Nephron (organoid): ENCODE measurements around the gene CFAP100.

Source experiments
- H3K27ac Mint-ChIP-seq, 3 experiments: 2 replicates each; pipeline ENCODE4 v1.8.0; 2020; ENCODE audit warnings: mixed read lengths in 3 of 3, mild to moderate bottlenecking in 2 of 3, moderate library complexity in 1 of 3
- H3K27me3 Mint-ChIP-seq: 2 replicates; pipeline ENCODE4 v1.8.0; 2021; ENCODE audit warnings: low read depth, mild to moderate bottlenecking, moderate library complexity, mixed read lengths
- H3K36me3 Mint-ChIP-seq: 2 replicates; pipeline ENCODE4 v1.8.0; 2020; ENCODE audit warnings: low read depth, mixed read lengths
- H3K4me1 Mint-ChIP-seq: 2 replicates; pipeline ENCODE4 v1.8.0; 2020; ENCODE audit warnings: mixed read lengths
- H3K4me3 Mint-ChIP-seq, 3 experiments: 2 replicates each; pipeline ENCODE4 v1.8.0; 2020; ENCODE audit warnings: mild to moderate bottlenecking in 3 of 3, mixed read lengths in 3 of 3, moderate library complexity in 2 of 3
- H3K9me3 Mint-ChIP-seq: 2 replicates; pipeline ENCODE4 v1.8.0; 2020; ENCODE audit warnings: mixed read lengths
- CTCF ChIP-seq, 3 experiments: fragments of 200-600 bp; sonication (generic); IDR thresholded peaks; one replicate each; pipeline ENCODE4 v1.5.0; 2021; ENCODE audit warnings: antibody characterized with exemption in 3 of 3; ENCODE audit not compliant: unreplicated experiment in 3 of 3

The CFAP100 gene

GRCh38 chr3:126454025-126454424, 59.3 kb downstream of the CFAP100 start:
- no peak overlapping the region for H3K4me3 Mint-ChIP-seq
- no peaks in the 10 kb centered on the region for H3K9me3 Mint-ChIP-seq
- no peak overlapping the region for H3K27ac Mint-ChIP-seq
- H3K4me1 Mint-ChIP-seq, result no peaks in the 10 kb centered on the region
- peaks cover 56% of the 10 kb centered on the region for H3K36me3 Mint-ChIP-seq
- no peak for TF ChIP-seq CTCF (IDR thresholded peaks at IDR 0.05; ENCODE audit: unreplicated experiment in 3 of 3)
- H3K27me3 Mint-ChIP-seq, result no peaks in the 10 kb centered on the region

GRCh38 chr3:126454437-126455198, 59.9 kb downstream of the CFAP100 start:
- no peaks in the 10 kb centered on the region for H3K27me3 Mint-ChIP-seq
- no peak for TF ChIP-seq CTCF (IDR thresholded peaks at IDR 0.05; ENCODE audit: unreplicated experiment in 3 of 3)
- H3K4me1 Mint-ChIP-seq, result no peaks in the 10 kb centered on the region
- no peak overlapping the region for H3K27ac Mint-ChIP-seq
- peaks cover 53% of the 10 kb centered on the region for H3K36me3 Mint-ChIP-seq
- H3K4me3 Mint-ChIP-seq, result no peak overlapping the region
- no peaks in the 10 kb centered on the region for H3K9me3 Mint-ChIP-seq

GRCh38 chr3:126456211-126456610, 61.5 kb downstream of the CFAP100 start:
- Mint-ChIP-seq H3K4me3 (no peak overlapping the region), H3K4me1 (no peaks in the 10 kb centered on the region)

GRCh38 chr3:126456766-126457388, 62.2 kb downstream of the CFAP100 start:
- no peak overlapping the region for H3K4me3 Mint-ChIP-seq
- no peaks in the 10 kb centered on the region for H3K27me3 Mint-ChIP-seq
- peaks cover 54% of the 10 kb centered on the region for H3K36me3 Mint-ChIP-seq
- no peaks in the 10 kb centered on the region for H3K4me1 Mint-ChIP-seq
- no peaks in the 10 kb centered on the region for H3K9me3 Mint-ChIP-seq
- no peak overlapping the region for H3K27ac Mint-ChIP-seq
- no peak for TF ChIP-seq CTCF (IDR thresholded peaks at IDR 0.05; ENCODE audit: unreplicated experiment in 3 of 3)

More at GRCh38 chr3:126456211-126456610, 61.5 kb downstream of the CFAP100 start:
- Mint-ChIP-seq H3K27me3 (no peaks in the 10 kb centered on the region), H3K27ac (no peak overlapping the region), H3K36me3 (peaks cover 54% of the 10 kb centered on the region), H3K9me3 (no peaks in the 10 kb centered on the region)
- no peak for TF ChIP-seq CTCF (IDR thresholded peaks at IDR 0.05; ENCODE audit: unreplicated experiment in 3 of 3)

- Mint-ChIP-seq H3K27me3 (no peaks in the 10 kb centered on the region), H3K4me1 (peaks cover 4% of the 10 kb centered on the region), H3K9me3 (no peaks in the 10 kb centered on the region), H3K4me3 (no peak overlapping the region), H3K27ac (no peak overlapping the region), H3K36me3 (peaks cover 53% of the 10 kb centered on the region)
- TF ChIP-seq CTCF (IDR thresholded peaks at IDR 0.05; ENCODE audit: unreplicated experiment in 3 of 3), result no peak
Observed at GRCh38 chr3:126459111-126459762, 64.5 kb downstream of the CFAP100 start.
